Stimulated activated CD4-positive, alpha-beta T cell treated with anti-CD3 and anti-CD28 coated beads, Interleukin-12 subunit alpha, Interleukin-12 subunit beta, amount 100 ng/mL, for 48 hours (primary cell): ENCODE data around the gene ZBED3.
"Not testable (repeated sequence)": the region's sequence is repeated elsewhere in the genome, so short reads cannot be mapped to it uniquely, and the experiment has no call there.

ENCODE experiments used
- DNase-seq, 3 donors: peaks; one replicate each; pipeline ENCODE4 v3.0.0-alpha.2; 2020; ENCODE audit warnings: low read depth in 2 of 3, low spot score in 1 of 3

Gene ZBED3

GRCh38 chr5:77086689-77087483, at the start of gene ZBED3:
Gene ZBED3 (minus strand): TSS chr5:77087285. CDS start chr5:77077878, 9,407 bp downstream.
- DNase-seq, result peak; percentile 6 to 23 (median 18)

- DNase-seq, result no peak
Measured at GRCh38 chr5:77133061-77133758, 46.1 kb upstream of the ZBED3 start.

- DNase-seq, result no peak
Measured at GRCh38 chr5:77131361-77131760, 44.3 kb upstream of the ZBED3 start.

- no peak for DNase-seq
Measured at GRCh38 chr5:77129391-77129990, 42.4 kb upstream of the ZBED3 start.

- no peak for DNase-seq
Measured at GRCh38 chr5:77128411-77129061, 41.5 kb upstream of the ZBED3 start.

GRCh38 chr5:77123057-77123456, 36.0 kb upstream of the ZBED3 start:
- no peak for DNase-seq

GRCh38 chr5:77120706-77121105, 33.6 kb upstream of the ZBED3 start:
- no peak for DNase-seq

GRCh38 chr5:77120086-77120485, 33.0 kb upstream of the ZBED3 start:
- DNase-seq, result no peak

GRCh38 chr5:77117161-77117560, 30.1 kb upstream of the ZBED3 start:
- DNase-seq, result no peak

GRCh38 chr5:77107035-77107434, 19.9 kb upstream of the ZBED3 start:
- not testable (repeated sequence) for DNase-seq

- no peak for DNase-seq
Measured at GRCh38 chr5:77104813-77105212, 17.7 kb upstream of the ZBED3 start.

- no peak for DNase-seq
Measured at GRCh38 chr5:77103457-77103856, 16.4 kb upstream of the ZBED3 start.

GRCh38 chr5:77102549-77102948, 15.5 kb upstream of the ZBED3 start:
- no peak for DNase-seq

GRCh38 chr5:77101298-77101697, 14.2 kb upstream of the ZBED3 start:
- no peak for DNase-seq

- DNase-seq, result no peak
Measured at GRCh38 chr5:77095189-77095588, 8.1 kb upstream of the ZBED3 start.

GRCh38 chr5:77087484-77088261, 588 bp upstream of the ZBED3 start:
- DNase-seq, result no peak

GRCh38 chr5:77086368-77086688, 757 bp downstream of the ZBED3 start:
- no peak for DNase-seq

GRCh38 chr5:77083088-77083487, 4.0 kb downstream of the ZBED3 start:
- DNase-seq, result no peak

- DNase-seq, result no peak
Measured at GRCh38 chr5:77082280-77082679, 4.8 kb downstream of the ZBED3 start.

- DNase-seq, result no peak
Measured at GRCh38 chr5:77080905-77081304, 6.2 kb downstream of the ZBED3 start.

GRCh38 chr5:77080479-77080878, 6.6 kb downstream of the ZBED3 start:
- not testable (repeated sequence) for DNase-seq
